ENCODE measurements around the gene CALD1. TPM values are rescaled to one million over a fixed set of nuclear protein-coding genes. Genes with fewer than 3 reads are reported as not detected.
A peak's percentile ranks its signal among the peaks of the same experiment; 100 is the strongest.

CALD1 gene
- polyA plus RNA-seq, 2 of the 4 experiments (the other 2 are of a cell fraction), result 136 to 150 TPM

GRCh38 chr7:134902058-134902457, 122.6 kb downstream of the CALD1 start:
- DNase-seq (ENCODE audit: low read depth in 1 of 2, low spot score in 1 of 2) (no peak), ATAC-seq (no peak), FAIRE-seq (no peak)
- POLR2A ChIA-PET, result no interaction called here
- H3K27ac ChIP-seq, result peak overlapping the region; percentile 86
- WGBS (ENCODE audit: missing lambda C conversion rate), result 93% methylated on average over 2 of the region's 2 CpGs
- TF ChIP-seq, protein P1, sequence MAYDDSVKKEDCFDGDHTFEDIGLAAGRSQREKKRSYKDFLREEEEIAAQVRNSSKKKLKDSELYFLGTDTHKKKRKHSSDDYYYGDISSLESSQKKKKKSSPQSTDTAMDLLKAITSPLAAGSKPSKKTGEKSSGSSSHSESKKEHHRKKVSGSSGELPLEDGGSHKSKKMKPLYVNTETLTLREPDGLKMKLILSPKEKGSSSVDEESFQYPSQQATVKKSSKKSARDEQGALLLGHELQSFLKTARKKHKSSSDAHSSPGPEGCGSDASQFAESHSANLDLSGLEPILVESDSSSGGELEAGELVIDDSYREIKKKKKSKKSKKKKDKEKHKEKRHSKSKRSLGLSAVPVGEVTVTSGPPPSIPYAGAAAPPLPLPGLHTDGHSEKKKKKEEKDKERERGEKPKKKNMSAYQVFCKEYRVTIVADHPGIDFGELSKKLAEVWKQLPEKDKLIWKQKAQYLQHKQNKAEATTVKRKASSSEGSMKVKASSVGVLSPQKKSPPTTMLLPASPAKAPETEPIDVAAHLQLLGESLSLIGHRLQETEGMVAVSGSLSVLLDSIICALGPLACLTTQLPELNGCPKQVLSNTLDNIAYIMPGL (CRISPR knock-in tag; IDR thresholded peaks at IDR 0.05; ENCODE audit: borderline replicate concordance), result no peak
- TF ChIP-seq HOXA7 (CRISPR knock-in tag; IDR thresholded peaks at IDR 0.05), result no peak
- TF ChIP-seq POLR2AphosphoS2 (conservative IDR thresholded peaks at IDR 0.05; ENCODE audit: low read length), result no peak
- H3K4me3 ChIP-seq, result no peak overlapping the region
- CTCF ChIA-PET, result interaction anchor here (1.0 to 3.0 kb wide), 3 partner anchors 10 to 470 kb away, joined by 3 to 10 read pairs (median 3); no protein-coding TSS in a partner anchor
- no peaks in the 10 kb centered on the region for H3K9me3 ChIP-seq
- H3K4me1 ChIP-seq, result peaks cover 53% of the 10 kb centered on the region
- peak overlapping the region; percentile 95 for H3K4me2 ChIP-seq

GRCh38 chr7:134903073-134903790, 123.8 kb downstream of the CALD1 start:
- 93% methylated on average over 5 of the region's 5 CpGs for WGBS (ENCODE audit: missing lambda C conversion rate)
- TF ChIP-seq NPAS2 (CRISPR knock-in tag; IDR thresholded peaks at IDR 0.05; ENCODE audit: borderline replicate concordance), result no peak
- TF ChIP-seq GATA3 (IDR thresholded peaks at IDR 0.05; ENCODE audit: borderline replicate concordance), result no peak
- TF ChIP-seq RNF2 (IDR thresholded peaks at IDR 0.05; ENCODE audit: borderline replicate concordance, low read depth), result no peak
- TF ChIP-seq, protein P2, sequence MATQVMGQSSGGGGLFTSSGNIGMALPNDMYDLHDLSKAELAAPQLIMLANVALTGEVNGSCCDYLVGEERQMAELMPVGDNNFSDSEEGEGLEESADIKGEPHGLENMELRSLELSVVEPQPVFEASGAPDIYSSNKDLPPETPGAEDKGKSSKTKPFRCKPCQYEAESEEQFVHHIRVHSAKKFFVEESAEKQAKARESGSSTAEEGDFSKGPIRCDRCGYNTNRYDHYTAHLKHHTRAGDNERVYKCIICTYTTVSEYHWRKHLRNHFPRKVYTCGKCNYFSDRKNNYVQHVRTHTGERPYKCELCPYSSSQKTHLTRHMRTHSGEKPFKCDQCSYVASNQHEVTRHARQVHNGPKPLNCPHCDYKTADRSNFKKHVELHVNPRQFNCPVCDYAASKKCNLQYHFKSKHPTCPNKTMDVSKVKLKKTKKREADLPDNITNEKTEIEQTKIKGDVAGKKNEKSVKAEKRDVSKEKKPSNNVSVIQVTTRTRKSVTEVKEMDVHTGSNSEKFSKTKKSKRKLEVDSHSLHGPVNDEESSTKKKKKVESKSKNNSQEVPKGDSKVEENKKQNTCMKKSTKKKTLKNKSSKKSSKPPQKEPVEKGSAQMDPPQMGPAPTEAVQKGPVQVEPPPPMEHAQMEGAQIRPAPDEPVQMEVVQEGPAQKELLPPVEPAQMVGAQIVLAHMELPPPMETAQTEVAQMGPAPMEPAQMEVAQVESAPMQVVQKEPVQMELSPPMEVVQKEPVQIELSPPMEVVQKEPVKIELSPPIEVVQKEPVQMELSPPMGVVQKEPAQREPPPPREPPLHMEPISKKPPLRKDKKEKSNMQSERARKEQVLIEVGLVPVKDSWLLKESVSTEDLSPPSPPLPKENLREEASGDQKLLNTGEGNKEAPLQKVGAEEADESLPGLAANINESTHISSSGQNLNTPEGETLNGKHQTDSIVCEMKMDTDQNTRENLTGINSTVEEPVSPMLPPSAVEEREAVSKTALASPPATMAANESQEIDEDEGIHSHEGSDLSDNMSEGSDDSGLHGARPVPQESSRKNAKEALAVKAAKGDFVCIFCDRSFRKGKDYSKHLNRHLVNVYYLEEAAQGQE (IDR thresholded peaks at IDR 0.05), result no peak
- TF ChIP-seq TP53 (CRISPR knock-in tag; IDR thresholded peaks at IDR 0.05), result no peak
- no peak for TF ChIP-seq JUNB (IDR thresholded peaks at IDR 0.05)
- no peak for TF ChIP-seq BHLHE40 (IDR thresholded peaks at IDR 0.05; ENCODE audit: low read depth, low read length)
- no peak for TF ChIP-seq SMC3 (IDR thresholded peaks at IDR 0.05)
- TF ChIP-seq, protein P1 (CRISPR knock-in tag; IDR thresholded peaks at IDR 0.05; ENCODE audit: borderline replicate concordance), result no peak
- TF ChIP-seq PHF8 (IDR thresholded peaks at IDR 0.05; ENCODE audit: borderline replicate concordance, low read depth), result no peak
- TF ChIP-seq POLR2AphosphoS2 (conservative IDR thresholded peaks at IDR 0.05; ENCODE audit: low read length), result no peak
- TF ChIP-seq FOSB (CRISPR knock-in tag; IDR thresholded peaks at IDR 0.05), result no peak
- no peak for TF ChIP-seq NFE2L2 (conservative IDR thresholded peaks at IDR 0.05; ENCODE audit: low read length)
- no peak for TF ChIP-seq JUN (IDR thresholded peaks at IDR 0.05)
- TF ChIP-seq TFCP2L1 (CRISPR knock-in tag; IDR thresholded peaks at IDR 0.05), result no peak
- peaks cover 51% of the 10 kb centered on the region for H3K4me1 ChIP-seq
- H3K27ac ChIP-seq, result no peak overlapping the region
- no peak overlapping the region for H3K4me3 ChIP-seq
- POLR2A ChIA-PET, result interaction anchor here (0.5 kb wide), 1 partner anchor 20 kb away, joined by 4 read pairs; no protein-coding TSS in a partner anchor
- no peak overlapping the region for H3K4me2 ChIP-seq
- no peak for DNase-seq (ENCODE audit: low read depth in 1 of 2, low spot score in 1 of 2)
- no peak for FAIRE-seq
- no peak for ATAC-seq
- CTCF ChIA-PET, result interaction anchor here (1.0 to 3.0 kb wide), 4 partner anchors 13 to 471 kb away, joined by 3 to 10 read pairs (median 3); no protein-coding TSS in a partner anchor
- no peaks in the 10 kb centered on the region for H3K9me3 ChIP-seq

Measured in A549 (cell line).